GM06990 (cell line): ENCODE measurements around the gene RHCG.

Source experiments
- DNase-seq: peaks from one replicate; pipeline ENCODE4 v3.0.0-alpha.2; 2011; ENCODE audit not compliant: insufficient read length; ENCODE audit errors: extremely low read depth
- H3K27me3 ChIP-seq: replicated peaks from 2 replicates; pipeline ENCODE4 v1.6.0; 2011; ENCODE audit warnings: low read length; ENCODE audit not compliant: control insufficient read depth, insufficient read depth
- H3K36me3 ChIP-seq: 2 replicates; pipeline ENCODE4 v1.5.1; 2011; ENCODE audit warnings: low read length; ENCODE audit not compliant: control insufficient read depth, insufficient read depth
- H3K4me3 ChIP-seq: replicated peaks from 2 replicates; pipeline ENCODE4 v1.5.1; 2011; ENCODE audit warnings: low read depth, mild to moderate bottlenecking, control low read depth, low read length
- CTCF ChIP-seq: IDR thresholded peaks from 2 replicates; pipeline ENCODE4 v1.5.1; 2011; ENCODE audit warnings: low read length, control low read depth, mild to moderate bottlenecking, inconsistent platforms; ENCODE audit not compliant: insufficient read depth, poor library complexity, severe bottlenecking

Gene RHCG

GRCh38 chr15:89452330-89452836, 44.0 kb downstream of the RHCG start:
- Histone ChIP-seq H3K36me3 (no peaks in the 10 kb centered on the region), H3K4me3 (no peak overlapping the region), H3K27me3 (no peaks in the 10 kb centered on the region; the same call in 1 of the 2 replicates)
- no peak for DNase-seq
- no peak for TF ChIP-seq CTCF

DNA sequence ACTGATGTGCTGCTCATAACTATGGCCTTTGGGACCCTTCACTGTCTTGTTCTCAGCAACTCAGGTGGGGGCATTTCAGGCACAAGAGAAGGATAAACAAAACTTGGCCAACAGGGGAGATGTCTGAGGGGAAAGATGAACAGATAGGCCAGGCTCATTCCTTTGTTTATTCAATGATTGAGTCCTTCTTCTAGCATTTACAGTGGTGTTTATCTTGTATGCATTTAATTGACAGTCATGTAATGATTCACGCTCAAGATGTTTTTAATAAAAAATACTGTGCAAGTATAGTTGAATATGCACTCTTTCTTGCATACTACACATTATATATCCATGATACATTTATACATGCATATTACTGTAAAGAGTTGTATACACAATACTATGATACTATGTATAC, 44.5 kb downstream of the RHCG start:
- H3K27me3 ChIP-seq: no peaks in the 10 kb centered on the region; the same call in 1 of the 2 replicates
- no peak overlapping the region for H3K4me3 ChIP-seq
- H3K36me3 ChIP-seq: no peaks in the 10 kb centered on the region
- DNase-seq: no peak
- no peak for TF ChIP-seq CTCF

GRCh38 chr15:89450076-89451006, 46.0 kb downstream of the RHCG start:
- no peak for TF ChIP-seq CTCF
- no peaks in the 10 kb centered on the region; the same call in 1 of the 2 replicates for H3K27me3 ChIP-seq
- no peaks in the 10 kb centered on the region for H3K36me3 ChIP-seq
- no peak overlapping the region for H3K4me3 ChIP-seq
- no peak for DNase-seq

DNA sequence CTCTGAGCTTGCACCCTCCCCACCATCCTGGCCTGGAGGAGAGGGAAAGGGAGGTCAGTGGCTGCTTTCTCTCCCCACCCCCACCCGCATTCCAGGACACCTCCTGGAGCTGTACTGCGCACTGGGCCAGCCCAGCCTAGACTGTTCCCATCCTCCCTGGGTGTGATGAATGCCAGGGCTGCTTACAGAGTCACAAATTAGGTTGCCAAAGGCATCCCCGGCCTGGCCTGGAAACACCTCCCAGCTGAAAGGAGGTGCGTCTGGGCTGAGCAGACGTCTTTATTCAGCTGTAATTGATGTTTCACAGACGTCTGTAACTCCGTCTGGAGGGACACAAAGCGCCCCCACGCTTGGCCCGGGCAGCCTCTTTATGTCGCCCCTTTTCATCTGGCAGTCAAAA, 47.6 kb downstream of the RHCG start:
- Histone ChIP-seq H3K36me3 (no peaks in the 10 kb centered on the region), H3K27me3 (no peaks in the 10 kb centered on the region; the same call in 1 of the 2 replicates), H3K4me3 (no peak overlapping the region)
- DNase-seq: no peak
- TF ChIP-seq CTCF: no peak

DNA sequence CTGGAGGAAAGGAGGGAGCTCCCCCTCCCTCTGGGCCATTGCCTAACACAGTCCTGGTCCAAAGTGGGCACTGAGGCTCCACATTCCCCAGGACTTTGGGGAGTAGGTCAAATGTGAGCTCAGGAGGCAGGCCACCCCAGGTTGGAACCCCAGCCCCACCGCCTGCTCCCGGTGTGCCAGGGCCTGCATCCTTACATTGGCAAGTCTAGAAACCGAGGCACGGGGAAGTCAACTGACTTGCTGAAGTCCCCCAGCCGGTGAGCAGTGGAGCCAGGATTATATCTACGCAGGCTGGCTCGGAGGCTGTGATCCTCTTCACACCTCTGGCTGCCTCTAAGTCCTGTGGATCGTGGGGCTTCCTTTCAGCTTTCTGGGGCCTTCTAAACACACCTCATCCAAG, 48.7 kb downstream of the RHCG start:
- TF ChIP-seq CTCF: no peak
- H3K27me3 ChIP-seq: no peaks in the 10 kb centered on the region; the same call in 1 of the 2 replicates
- H3K36me3 ChIP-seq: no peaks in the 10 kb centered on the region
- no peak for DNase-seq
- H3K4me3 ChIP-seq: no peak overlapping the region
